Endodermal cell (in vitro differentiated cells): Measurements from ENCODE around the gene SYMPK. TPM values are rescaled to one million over a fixed set of nuclear protein-coding genes. Genes with fewer than 3 reads are reported as not detected.

ENCODE experiments used
- DNase-seq: peaks from one replicate; pipeline ENCODE4 v3.0.0-alpha.2; 2017
- H3K27ac ChIP-seq: 2 replicates; pipeline ENCODE4 v1.5.1; 2013; ENCODE audit warnings: mild to moderate bottlenecking, low read depth, low read length, moderate library complexity
- H3K27me3 ChIP-seq: 2 replicates; pipeline ENCODE4 v1.6.1; 2013; ENCODE audit warnings: mild to moderate bottlenecking, low read length, moderate library complexity; ENCODE audit not compliant: insufficient read depth, control insufficient read depth, poor library complexity, severe bottlenecking
- H3K36me3 ChIP-seq: 2 replicates; pipeline ENCODE4 v1.7.0; 2013; ENCODE audit warnings: mild to moderate bottlenecking, low read length, moderate library complexity; ENCODE audit not compliant: control insufficient read depth, insufficient read depth
- H3K4me1 ChIP-seq: one replicate; pipeline ENCODE4 v1.7.0; 2013; ENCODE audit warnings: low read length; ENCODE audit not compliant: control insufficient read depth, insufficient read depth
- H3K4me3 ChIP-seq: 2 replicates; pipeline ENCODE4 v1.5.1; 2013; ENCODE audit warnings: mild to moderate bottlenecking, low read length, moderate library complexity
- H3K9ac ChIP-seq: 2 replicates; pipeline ENCODE4 v1.6.1; 2013; ENCODE audit warnings: mild to moderate bottlenecking, low read length, moderate library complexity; ENCODE audit not compliant: poor library complexity, severe bottlenecking; ENCODE audit errors: extremely low read depth
- H3K9me3 ChIP-seq: 2 replicates; pipeline ENCODE4 v1.6.1; 2013; ENCODE audit warnings: mild to moderate bottlenecking, low read length, moderate library complexity; ENCODE audit not compliant: control insufficient read depth
- H3K27ac Mint-ChIP-seq: 2 replicates; pipeline ENCODE4 v1.8.0; 2020; ENCODE audit warnings: mixed read lengths
- H3K27me3 Mint-ChIP-seq: 2 replicates; pipeline ENCODE4 v1.8.0; 2021; ENCODE audit warnings: mild to moderate bottlenecking, mixed read lengths; ENCODE audit not compliant: insufficient read depth
- H3K36me3 Mint-ChIP-seq: 2 replicates; pipeline ENCODE4 v1.8.0; 2020; ENCODE audit warnings: low read depth, mixed read lengths
- H3K4me1 Mint-ChIP-seq: 2 replicates; pipeline ENCODE4 v1.8.0; 2020; ENCODE audit warnings: mixed read lengths
- H3K4me3 Mint-ChIP-seq: 2 replicates; pipeline ENCODE4 v1.8.0; 2020; ENCODE audit warnings: mild to moderate bottlenecking, moderate library complexity, mixed read lengths
- H3K9me3 Mint-ChIP-seq: 2 replicates; pipeline ENCODE4 v1.8.0; 2020; ENCODE audit warnings: mild to moderate bottlenecking, mixed read lengths
- WGBS, 2 experiments: methylation state at CpG; one replicate each; pipeline versions ENCODE4 v1.1.5 to v1.1.7; 2013; ENCODE audit warnings: missing lambda C conversion rate in 2 of 2, mixed read lengths in 1 of 2; ENCODE audit not compliant: insufficient coverage in 1 of 2, insufficient read length in 1 of 2; 5-methylcytosine and 5-hydroxymethylcytosine counted together
- total RNA-seq, 2 donors: library from RNA; stranded (reverse); fragmentation: NEBNext Ultra II Directional in 1 of 2; extraction: Animal tissue kit (Norgen Biotek cat#: 25700) in 1 of 2; gene quantifications; 2 replicates in 1 of 2; 3 replicates in 1 of 2; pipeline ENCODE4 v1.2.1, GENCODE V29; 2021
- TF ChIP-seq, protein P1 (sequence below): fragments of 200-600 bp; sonication (generic); conservative IDR thresholded peaks from 2 replicates; pipeline ENCODE4 v1.5.0; 2021; ENCODE audit warnings: antibody characterized with exemption, mild to moderate bottlenecking

The SYMPK gene
- total RNA-seq, 2 donors from 2014 or later: 104 to 119 TPM

DNA sequence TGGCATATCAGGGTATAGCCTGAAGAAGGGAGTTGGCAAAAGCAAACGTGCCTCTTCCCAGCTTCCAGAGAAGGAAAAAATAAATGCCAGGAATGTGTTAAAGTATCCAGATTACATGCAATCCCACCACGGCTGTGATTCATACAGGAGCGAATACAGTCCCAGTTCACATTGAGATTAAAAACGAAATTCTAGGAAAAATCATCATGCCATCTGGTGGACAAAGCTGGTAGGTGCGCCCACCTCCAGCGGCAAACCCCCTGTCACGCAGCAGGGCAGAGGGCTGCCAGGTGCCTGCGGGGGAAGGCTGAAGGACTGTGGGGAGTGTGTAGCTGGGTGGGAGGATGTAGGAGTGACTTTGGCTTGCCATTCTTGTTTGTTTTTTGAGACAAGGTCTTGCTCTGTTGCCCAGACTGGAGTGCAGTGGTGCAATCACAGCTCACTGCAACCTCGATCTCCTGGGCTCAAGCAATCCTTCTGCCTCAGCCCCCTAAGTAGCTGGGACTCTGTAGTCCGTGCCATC, 63.9 kb downstream of the SYMPK start:
- H3K9me3 ChIP-seq: no peaks in the 10 kb centered on the region
- H3K27ac ChIP-seq: no peak overlapping the region
- DNase-seq: peak; percentile 89
- H3K9ac ChIP-seq: no peak overlapping the region
- H3K36me3 ChIP-seq: no peaks in the 10 kb centered on the region
- no peaks in the 10 kb centered on the region for H3K27me3 ChIP-seq
- TF ChIP-seq, protein P1, sequence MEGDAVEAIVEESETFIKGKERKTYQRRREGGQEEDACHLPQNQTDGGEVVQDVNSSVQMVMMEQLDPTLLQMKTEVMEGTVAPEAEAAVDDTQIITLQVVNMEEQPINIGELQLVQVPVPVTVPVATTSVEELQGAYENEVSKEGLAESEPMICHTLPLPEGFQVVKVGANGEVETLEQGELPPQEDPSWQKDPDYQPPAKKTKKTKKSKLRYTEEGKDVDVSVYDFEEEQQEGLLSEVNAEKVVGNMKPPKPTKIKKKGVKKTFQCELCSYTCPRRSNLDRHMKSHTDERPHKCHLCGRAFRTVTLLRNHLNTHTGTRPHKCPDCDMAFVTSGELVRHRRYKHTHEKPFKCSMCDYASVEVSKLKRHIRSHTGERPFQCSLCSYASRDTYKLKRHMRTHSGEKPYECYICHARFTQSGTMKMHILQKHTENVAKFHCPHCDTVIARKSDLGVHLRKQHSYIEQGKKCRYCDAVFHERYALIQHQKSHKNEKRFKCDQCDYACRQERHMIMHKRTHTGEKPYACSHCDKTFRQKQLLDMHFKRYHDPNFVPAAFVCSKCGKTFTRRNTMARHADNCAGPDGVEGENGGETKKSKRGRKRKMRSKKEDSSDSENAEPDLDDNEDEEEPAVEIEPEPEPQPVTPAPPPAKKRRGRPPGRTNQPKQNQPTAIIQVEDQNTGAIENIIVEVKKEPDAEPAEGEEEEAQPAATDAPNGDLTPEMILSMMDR: peak; percentile 88
- no peaks in the 10 kb centered on the region for H3K36me3 Mint-ChIP-seq
- H3K9me3 Mint-ChIP-seq: no peaks in the 10 kb centered on the region
- H3K4me3 Mint-ChIP-seq: no peak overlapping the region
- peaks cover 14% of the 10 kb centered on the region for H3K27me3 Mint-ChIP-seq
- H3K4me3 ChIP-seq: no peak overlapping the region
- no peaks in the 10 kb centered on the region for H3K4me1 ChIP-seq
- WGBS, 2 experiments: 29 to 37% methylated on average over 5 to 10 of the region's 10 CpGs
- no peak overlapping the region for H3K27ac Mint-ChIP-seq
- peaks cover 2% of the 10 kb centered on the region for H3K4me1 Mint-ChIP-seq

DNA sequence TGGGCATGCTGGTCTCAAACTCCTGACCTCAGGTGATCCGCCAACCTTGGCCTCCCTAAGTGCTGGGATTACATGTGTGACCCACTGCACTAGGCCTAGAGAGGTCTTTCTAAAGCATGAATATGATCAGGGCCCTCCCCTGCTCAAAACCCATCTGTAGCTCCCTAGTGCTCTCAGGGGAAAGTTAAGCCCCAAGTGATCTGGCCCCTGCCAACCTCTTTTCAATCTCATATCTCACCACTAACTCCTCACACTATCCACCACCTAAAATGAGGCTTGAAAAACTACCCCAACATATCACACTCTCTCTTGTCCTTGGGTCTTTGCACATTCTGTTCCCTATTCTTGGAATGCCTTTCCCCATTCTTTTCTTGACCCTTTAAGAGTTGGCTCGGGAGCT, 68.3 kb downstream of the SYMPK start:
- Mint-ChIP-seq H3K27me3 (peaks cover 8% of the 10 kb centered on the region), H3K9me3 (no peaks in the 10 kb centered on the region), H3K4me3 (no peak overlapping the region), H3K36me3 (peaks cover 8% of the 10 kb centered on the region), H3K27ac (no peak overlapping the region), H3K4me1 (peaks cover 23% of the 10 kb centered on the region)
- H3K9me3 ChIP-seq: no peaks in the 10 kb centered on the region
- no peaks in the 10 kb centered on the region for H3K27me3 ChIP-seq
- no peak overlapping the region for H3K9ac ChIP-seq
- no peak overlapping the region for H3K27ac ChIP-seq
- H3K4me1 ChIP-seq: no peaks in the 10 kb centered on the region
- WGBS, 2 experiments: 89 to 92% methylated on average over 2 of the region's 2 CpGs
- no peak overlapping the region for H3K4me3 ChIP-seq
- H3K36me3 ChIP-seq: peaks cover 8% of the 10 kb centered on the region
- TF ChIP-seq, protein P1: no peak
- no peak for DNase-seq

DNA sequence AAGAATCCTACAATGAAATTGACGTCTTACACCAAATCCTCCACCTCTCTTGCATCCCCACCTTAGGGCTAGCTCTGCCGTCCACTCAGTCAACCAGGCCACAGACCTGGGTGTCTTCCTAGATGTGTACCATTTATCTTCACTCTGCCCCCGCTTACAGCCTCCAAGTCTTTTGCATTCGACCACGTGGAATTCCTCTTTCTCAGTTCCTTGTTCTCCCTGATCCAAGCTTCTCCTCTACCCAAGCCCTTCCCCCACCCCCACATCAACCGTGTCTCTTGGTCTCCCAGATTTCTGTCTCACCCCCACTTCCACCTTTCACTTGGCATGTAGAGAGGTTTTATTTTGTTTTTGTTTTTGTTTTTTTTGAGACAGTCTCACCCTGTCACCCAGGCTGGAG, 69.1 kb downstream of the SYMPK start:
- H3K27me3 ChIP-seq: no peaks in the 10 kb centered on the region
- H3K4me3 Mint-ChIP-seq: no peak overlapping the region
- peaks cover 5% of the 10 kb centered on the region for H3K27me3 Mint-ChIP-seq
- H3K36me3 ChIP-seq: peaks cover 16% of the 10 kb centered on the region
- H3K4me3 ChIP-seq: no peak overlapping the region
- H3K4me1 Mint-ChIP-seq: peaks cover 20% of the 10 kb centered on the region
- peaks cover 15% of the 10 kb centered on the region for H3K36me3 Mint-ChIP-seq
- no peak overlapping the region for H3K27ac ChIP-seq
- no peaks in the 10 kb centered on the region for H3K4me1 ChIP-seq
- WGBS, 2 experiments: 60 to 65% methylated on average over 3 to 5 of the region's 6 CpGs
- DNase-seq: no peak
- H3K9ac ChIP-seq: no peak overlapping the region
- H3K9me3 ChIP-seq: no peaks in the 10 kb centered on the region
- H3K9me3 Mint-ChIP-seq: no peaks in the 10 kb centered on the region
- no peak overlapping the region for H3K27ac Mint-ChIP-seq
- TF ChIP-seq, protein P1: no peak
